SK-N-MC (cell line): ENCODE measurements around the gene VSIG4.
"Not testable (repeated sequence)": the region's sequence is repeated elsewhere in the genome, so short reads cannot be mapped to it uniquely, and the experiment has no call there.

Experiments used
- EZH2 ChIP-seq: fragments of 200-600 bp; sonication (generic); IDR thresholded peaks from one replicate; pipeline ENCODE4 v1.6.1; 2017; ENCODE audit warnings: antibody characterized with exemption
- POLR2AphosphoS5 ChIP-seq: IDR thresholded peaks from 2 replicates; pipeline ENCODE4 v1.6.1; 2012; ENCODE audit warnings: mild to moderate bottlenecking, low read depth, low read length, borderline replicate concordance

- not testable (repeated sequence) for TF ChIP-seq POLR2AphosphoS5, EZH2
Observed at GRCh38 chrX:65977161-65977560, 62.7 kb downstream of the VSIG4 start.
